Measurements from ENCODE around the gene TMEM147.
"Not testable (repeated sequence)": the region's sequence is repeated elsewhere in the genome, so short reads cannot be mapped to it uniquely, and the experiment has no call there.

TMEM147 gene

GRCh38 chr19:35578707-35579106, 33.3 kb downstream of the TMEM147 start:
- peaks cover 7 to 26% (median 19%) of the 10 kb centered on the region in 5 donors for H3K9me3 ChIP-seq (ENCODE audit: control insufficient read depth in 5 of 5, low read length in 5 of 5)
- no peaks in the 10 kb centered on the region for H3K36me3 ChIP-seq (ENCODE audit: control insufficient read depth in 5 of 5, insufficient read depth in 5 of 5, low read length in 5 of 5)
- H3K27me3 ChIP-seq (ENCODE audit: control insufficient read depth in 5 of 5, insufficient read depth in 4 of 5, low read length in 5 of 5): peaks cover 0 to 5% (median 3%) of the 10 kb centered on the region in 5 donors
- H3K4me3 ChIP-seq (ENCODE audit: low read depth in 1 of 5, low read length in 5 of 5): no peak overlapping the region
- H3K9ac ChIP-seq (ENCODE audit: low read length in 5 of 5): no peak overlapping the region
- H3K4me1 ChIP-seq (ENCODE audit: control insufficient read depth in 5 of 5, insufficient read depth in 5 of 5, low read length in 5 of 5): no peaks in the 10 kb centered on the region
- H3K27ac ChIP-seq (ENCODE audit: low read depth, low read length): no peak overlapping the region

GRCh38 chr19:35582760-35583159, 37.3 kb downstream of the TMEM147 start:
- Histone ChIP-seq H3K9me3 (ENCODE audit: control insufficient read depth in 5 of 5, low read length in 5 of 5) (peaks cover 0 to 3% (median 0%) of the 10 kb centered on the region in 5 donors), H3K27me3 (ENCODE audit: control insufficient read depth in 5 of 5, insufficient read depth in 4 of 5, low read length in 5 of 5) (peaks cover 3 to 15% (median 13%) of the 10 kb centered on the region in 5 donors), H3K4me3 (ENCODE audit: low read depth in 1 of 5, low read length in 5 of 5) (no peak overlapping the region), H3K27ac (ENCODE audit: low read depth, low read length) (no peak overlapping the region), H3K36me3 (ENCODE audit: control insufficient read depth in 5 of 5, insufficient read depth in 5 of 5, low read length in 5 of 5) (no peaks in the 10 kb centered on the region), H3K4me1 (ENCODE audit: control insufficient read depth in 5 of 5, insufficient read depth in 5 of 5, low read length in 5 of 5) (no peaks in the 10 kb centered on the region), H3K9ac (ENCODE audit: low read length in 5 of 5) (no peak overlapping the region)

- Histone ChIP-seq H3K9ac (ENCODE audit: low read length in 5 of 5) (no peak within 1 kb of the TSS), H3K9me3 (ENCODE audit: control insufficient read depth in 5 of 5, low read length in 5 of 5) (peaks cover 0 to 3% (median 0%) of the 10 kb centered on the region in 5 donors), H3K36me3 (ENCODE audit: control insufficient read depth in 5 of 5, insufficient read depth in 5 of 5, low read length in 5 of 5) (no peaks in the 10 kb centered on the region), H3K27ac (ENCODE audit: low read depth, low read length) (no peak within 1 kb of the TSS), H3K4me1 (ENCODE audit: control insufficient read depth in 5 of 5, insufficient read depth in 5 of 5, low read length in 5 of 5) (no peaks in the 10 kb centered on the region), H3K4me3 (ENCODE audit: low read depth in 1 of 5, low read length in 5 of 5) (no peak within 1 kb of the TSS), H3K27me3 (ENCODE audit: control insufficient read depth in 5 of 5, insufficient read depth in 4 of 5, low read length in 5 of 5) (peaks cover 3 to 15% (median 10%) of the 10 kb centered on the region in 5 donors)
These were observed 40.4 kb downstream of the TMEM147 start, which contains the start of gene PMIS2 for GRCh38 chr19:35585848-35586247. Gene PMIS2, plus strand, starts transcription at chr19:35586173. Its CDS starts 87 bp downstream, at chr19:35586260.

- no peaks in the 10 kb centered on the region for H3K4me1 ChIP-seq (ENCODE audit: control insufficient read depth in 5 of 5, insufficient read depth in 5 of 5, low read length in 5 of 5)
- H3K9me3 ChIP-seq (ENCODE audit: control insufficient read depth in 5 of 5, low read length in 5 of 5): no peaks in the 10 kb centered on the region
- H3K27ac ChIP-seq (ENCODE audit: low read depth, low read length): no peak overlapping the region
- no peak overlapping the region for H3K9ac ChIP-seq (ENCODE audit: low read length in 5 of 5)
- H3K36me3 ChIP-seq (ENCODE audit: control insufficient read depth in 5 of 5, insufficient read depth in 5 of 5, low read length in 5 of 5): no peaks in the 10 kb centered on the region
- H3K27me3 ChIP-seq (ENCODE audit: control insufficient read depth in 5 of 5, insufficient read depth in 4 of 5, low read length in 5 of 5): peaks cover 3 to 15% (median 12%) of the 10 kb centered on the region in 5 donors
- no peak overlapping the region for H3K4me3 ChIP-seq (ENCODE audit: low read depth in 1 of 5, low read length in 5 of 5)
These were observed 41.9 kb downstream of the TMEM147 start for GRCh38 chr19:35587321-35587720.

GRCh38 chr19:35590875-35591274, 45.4 kb downstream of the TMEM147 start:
- Histone ChIP-seq H3K4me3 (ENCODE audit: low read depth in 1 of 5, low read length in 5 of 5) (no peak overlapping the region), H3K27me3 (ENCODE audit: control insufficient read depth in 5 of 5, insufficient read depth in 4 of 5, low read length in 5 of 5) (peaks cover 0 to 6% (median 6%) of the 10 kb centered on the region in 5 donors), H3K27ac (ENCODE audit: low read depth, low read length) (no peak overlapping the region), H3K4me1 (ENCODE audit: control insufficient read depth in 5 of 5, insufficient read depth in 5 of 5, low read length in 5 of 5) (no peaks in the 10 kb centered on the region), H3K9ac (ENCODE audit: low read length in 5 of 5) (no peak overlapping the region), H3K9me3 (ENCODE audit: control insufficient read depth in 5 of 5, low read length in 5 of 5) (no peaks in the 10 kb centered on the region), H3K36me3 (ENCODE audit: control insufficient read depth in 5 of 5, insufficient read depth in 5 of 5, low read length in 5 of 5) (no peaks in the 10 kb centered on the region)

- Histone ChIP-seq H3K9me3 (ENCODE audit: control insufficient read depth in 5 of 5, low read length in 5 of 5) (no peaks in the 10 kb centered on the region), H3K4me3 (ENCODE audit: low read depth in 1 of 5, low read length in 5 of 5) (no peak overlapping the region), H3K27ac (ENCODE audit: low read depth, low read length) (no peak overlapping the region), H3K9ac (ENCODE audit: low read length in 5 of 5) (no peak overlapping the region), H3K27me3 (ENCODE audit: control insufficient read depth in 5 of 5, insufficient read depth in 4 of 5, low read length in 5 of 5) (peaks cover 0 to 5% (median 3%) of the 10 kb centered on the region in 5 donors), H3K4me1 (ENCODE audit: control insufficient read depth in 5 of 5, insufficient read depth in 5 of 5, low read length in 5 of 5) (no peaks in the 10 kb centered on the region), H3K36me3 (ENCODE audit: control insufficient read depth in 5 of 5, insufficient read depth in 5 of 5, low read length in 5 of 5) (no peaks in the 10 kb centered on the region)
These were observed 46.8 kb downstream of the TMEM147 start for GRCh38 chr19:35592226-35592625.

GRCh38 chr19:35595026-35595425, 49.6 kb downstream of the TMEM147 start:
- H3K9me3 ChIP-seq (ENCODE audit: control insufficient read depth in 5 of 5, low read length in 5 of 5); H3K36me3 ChIP-seq (ENCODE audit: control insufficient read depth in 5 of 5, insufficient read depth in 5 of 5, low read length in 5 of 5); H3K4me1 ChIP-seq (ENCODE audit: control insufficient read depth in 5 of 5, insufficient read depth in 5 of 5, low read length in 5 of 5); H3K27me3 ChIP-seq (ENCODE audit: control insufficient read depth in 5 of 5, insufficient read depth in 4 of 5, low read length in 5 of 5); H3K9ac ChIP-seq (ENCODE audit: low read length in 5 of 5); H3K27ac ChIP-seq (ENCODE audit: low read depth, low read length); H3K4me3 ChIP-seq (ENCODE audit: low read depth in 1 of 5, low read length in 5 of 5): not testable (repeated sequence)

- no peak overlapping the region for H3K4me3 ChIP-seq (ENCODE audit: low read depth in 1 of 5, low read length in 5 of 5)
- peaks cover 0 to 5% (median 3%) of the 10 kb centered on the region in 5 donors for H3K27me3 ChIP-seq (ENCODE audit: control insufficient read depth in 5 of 5, insufficient read depth in 4 of 5, low read length in 5 of 5)
- no peaks in the 10 kb centered on the region for H3K4me1 ChIP-seq (ENCODE audit: control insufficient read depth in 5 of 5, insufficient read depth in 5 of 5, low read length in 5 of 5)
- no peaks in the 10 kb centered on the region for H3K36me3 ChIP-seq (ENCODE audit: control insufficient read depth in 5 of 5, insufficient read depth in 5 of 5, low read length in 5 of 5)
- no peak overlapping the region for H3K9ac ChIP-seq (ENCODE audit: low read length in 5 of 5)
- no peak overlapping the region for H3K27ac ChIP-seq (ENCODE audit: low read depth, low read length)
- H3K9me3 ChIP-seq (ENCODE audit: control insufficient read depth in 5 of 5, low read length in 5 of 5): no peaks in the 10 kb centered on the region
These were observed 50.5 kb downstream of the TMEM147 start for GRCh38 chr19:35595928-35596327.

GRCh38 chr19:35596366-35596999, 51.1 kb downstream of the TMEM147 start:
- Histone ChIP-seq H3K4me1 (ENCODE audit: control insufficient read depth in 5 of 5, insufficient read depth in 5 of 5, low read length in 5 of 5) (no peaks in the 10 kb centered on the region), H3K36me3 (ENCODE audit: control insufficient read depth in 5 of 5, insufficient read depth in 5 of 5, low read length in 5 of 5) (no peaks in the 10 kb centered on the region), H3K27me3 (ENCODE audit: control insufficient read depth in 5 of 5, insufficient read depth in 4 of 5, low read length in 5 of 5) (peaks cover 0 to 5% (median 3%) of the 10 kb centered on the region in 5 donors), H3K9ac (ENCODE audit: low read length in 5 of 5) (no peak overlapping the region), H3K4me3 (ENCODE audit: low read depth in 1 of 5, low read length in 5 of 5) (no peak overlapping the region), H3K27ac (ENCODE audit: low read depth, low read length) (no peak overlapping the region), H3K9me3 (ENCODE audit: control insufficient read depth in 5 of 5, low read length in 5 of 5) (no peaks in the 10 kb centered on the region)

Data from subcutaneous abdominal adipose tissue (tissue), 5 donors.